A673 (cell line): ENCODE results near the gene FUT3.

Experiments
- EZH2 ChIP-seq: fragments of 200-600 bp; sonication (generic); IDR thresholded peaks from 2 replicates; pipeline ENCODE4 v1.6.1; 2017; ENCODE audit warnings: borderline replicate concordance, low read depth, mild to moderate bottlenecking, mixed read lengths, antibody characterized with exemption, low read length; ENCODE audit not compliant: poor library complexity, severe bottlenecking
- TF ChIP-seq, protein P1 (sequence below): fragments of 300-800, 200-600 bp; sonication (generic); conservative IDR thresholded peaks from 2 replicates; pipeline ENCODE4 v1.5.1; 2017; ENCODE audit warnings: low read depth, mild to moderate bottlenecking, antibody characterized with exemption, low read length, moderate library complexity, mixed read lengths

DNA sequence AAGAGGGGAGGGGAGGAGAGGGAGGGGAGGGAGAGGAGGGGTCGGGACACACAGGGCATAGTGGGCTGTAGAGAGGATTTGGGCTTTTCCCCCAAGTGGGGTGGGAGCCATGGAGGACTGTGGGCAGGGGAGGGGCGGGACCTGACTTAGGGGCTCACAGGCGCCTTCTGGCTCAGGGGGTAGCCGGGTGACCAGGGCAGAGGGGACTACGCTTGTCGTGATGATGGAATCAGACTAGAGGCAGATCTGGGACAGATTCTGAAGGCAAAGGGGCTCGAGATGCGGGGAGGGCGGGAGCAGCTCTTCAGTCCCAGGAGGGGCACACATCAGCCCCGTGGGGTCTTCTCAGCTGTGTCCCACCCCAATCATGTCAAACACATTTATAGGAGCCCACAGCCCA, 38.9 kb upstream of the FUT3 start:
- TF ChIP-seq, protein P1, sequence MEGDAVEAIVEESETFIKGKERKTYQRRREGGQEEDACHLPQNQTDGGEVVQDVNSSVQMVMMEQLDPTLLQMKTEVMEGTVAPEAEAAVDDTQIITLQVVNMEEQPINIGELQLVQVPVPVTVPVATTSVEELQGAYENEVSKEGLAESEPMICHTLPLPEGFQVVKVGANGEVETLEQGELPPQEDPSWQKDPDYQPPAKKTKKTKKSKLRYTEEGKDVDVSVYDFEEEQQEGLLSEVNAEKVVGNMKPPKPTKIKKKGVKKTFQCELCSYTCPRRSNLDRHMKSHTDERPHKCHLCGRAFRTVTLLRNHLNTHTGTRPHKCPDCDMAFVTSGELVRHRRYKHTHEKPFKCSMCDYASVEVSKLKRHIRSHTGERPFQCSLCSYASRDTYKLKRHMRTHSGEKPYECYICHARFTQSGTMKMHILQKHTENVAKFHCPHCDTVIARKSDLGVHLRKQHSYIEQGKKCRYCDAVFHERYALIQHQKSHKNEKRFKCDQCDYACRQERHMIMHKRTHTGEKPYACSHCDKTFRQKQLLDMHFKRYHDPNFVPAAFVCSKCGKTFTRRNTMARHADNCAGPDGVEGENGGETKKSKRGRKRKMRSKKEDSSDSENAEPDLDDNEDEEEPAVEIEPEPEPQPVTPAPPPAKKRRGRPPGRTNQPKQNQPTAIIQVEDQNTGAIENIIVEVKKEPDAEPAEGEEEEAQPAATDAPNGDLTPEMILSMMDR, result no peak
- no peak for TF ChIP-seq EZH2
